ENCODE measurements around the gene DNAAF8. TPM values are rescaled to one million over a fixed set of nuclear protein-coding genes. Genes with fewer than 3 reads are reported as not detected.
A peak's percentile ranks its signal among the peaks of the same experiment; 100 is the strongest.
"Not testable (repeated sequence)": the region's sequence is repeated elsewhere in the genome, so short reads cannot be mapped to it uniquely, and the experiment has no call there.

The DNAAF8 gene
- total RNA-seq, 2 donors from 2014 or later = not detected

- peaks cover 13% of the 10 kb centered on the region for H3K36me3 Mint-ChIP-seq (ENCODE audit: low read depth)
- ATAC-seq (replicated peaks) = peak; percentile 47
- no peaks in the 10 kb centered on the region for H3K27me3 Mint-ChIP-seq
- peaks cover 11% of the 10 kb centered on the region for H3K4me1 Mint-ChIP-seq
- peak overlapping the region; percentile 97 for H3K4me3 Mint-ChIP-seq
- no peaks in the 10 kb centered on the region for H3K9me3 Mint-ChIP-seq
- peak overlapping the region; percentile 94 for H3K27ac Mint-ChIP-seq
Observed at GRCh38 chr16:4767872-4768548, 33.7 kb downstream of the DNAAF8 start.

GRCh38 chr16:4768549-4769305 is 34.4 kb downstream of the DNAAF8 start:
- peak; percentile 85 for ATAC-seq (replicated peaks)
- Mint-ChIP-seq H3K36me3 (ENCODE audit: low read depth) (peaks cover 9% of the 10 kb centered on the region), H3K4me1 (peaks cover 11% of the 10 kb centered on the region), H3K9me3 (no peaks in the 10 kb centered on the region), H3K27ac (peak overlapping the region; percentile 94), H3K4me3 (peak overlapping the region; percentile 97), H3K27me3 (no peaks in the 10 kb centered on the region)

- Mint-ChIP-seq H3K9me3 (no peaks in the 10 kb centered on the region), H3K27me3 (no peaks in the 10 kb centered on the region), H3K4me1 (peaks cover 11% of the 10 kb centered on the region), H3K27ac (no peak overlapping the region), H3K4me3 (peak overlapping the region; percentile 97), H3K36me3 (ENCODE audit: low read depth) (peaks cover 4% of the 10 kb centered on the region)
- ATAC-seq (replicated peaks) = no peak
Observed at GRCh38 chr16:4769306-4769638, 34.9 kb downstream of the DNAAF8 start.

- no peak overlapping the region for H3K27ac Mint-ChIP-seq
- no peaks in the 10 kb centered on the region for H3K9me3 Mint-ChIP-seq
- H3K4me3 Mint-ChIP-seq = no peak overlapping the region
- no peak for ATAC-seq (replicated peaks)
- H3K27me3 Mint-ChIP-seq = no peaks in the 10 kb centered on the region
- H3K36me3 Mint-ChIP-seq (ENCODE audit: low read depth) = no peaks in the 10 kb centered on the region
- H3K4me1 Mint-ChIP-seq = peaks cover 6% of the 10 kb centered on the region
Observed at GRCh38 chr16:4771646-4772045, 37.3 kb downstream of the DNAAF8 start.

GRCh38 chr16:4772351-4772750 is 38.0 kb downstream of the DNAAF8 start:
- Mint-ChIP-seq H3K27ac (no peak overlapping the region), H3K4me1 (peaks cover 6% of the 10 kb centered on the region), H3K9me3 (no peaks in the 10 kb centered on the region), H3K27me3 (no peaks in the 10 kb centered on the region), H3K36me3 (ENCODE audit: low read depth) (no peaks in the 10 kb centered on the region), H3K4me3 (no peak overlapping the region)
- ATAC-seq (replicated peaks) = no peak

GRCh38 chr16:4775005-4775404 is 40.7 kb downstream of the DNAAF8 start:
- Mint-ChIP-seq H3K27ac (no peak overlapping the region), H3K4me1 (no peaks in the 10 kb centered on the region), H3K9me3 (no peaks in the 10 kb centered on the region), H3K36me3 (ENCODE audit: low read depth) (no peaks in the 10 kb centered on the region), H3K27me3 (no peaks in the 10 kb centered on the region), H3K4me3 (no peak overlapping the region)
- no peak for ATAC-seq (replicated peaks)

- H3K4me3 Mint-ChIP-seq = no peak overlapping the region
- no peak for ATAC-seq (replicated peaks)
- no peaks in the 10 kb centered on the region for H3K9me3 Mint-ChIP-seq
- no peak overlapping the region for H3K27ac Mint-ChIP-seq
- H3K36me3 Mint-ChIP-seq (ENCODE audit: low read depth) = no peaks in the 10 kb centered on the region
- no peaks in the 10 kb centered on the region for H3K27me3 Mint-ChIP-seq
- H3K4me1 Mint-ChIP-seq = no peaks in the 10 kb centered on the region
Observed at GRCh38 chr16:4776141-4776705, 41.9 kb downstream of the DNAAF8 start.

- H3K9me3 Mint-ChIP-seq = no peaks in the 10 kb centered on the region
- H3K36me3 Mint-ChIP-seq (ENCODE audit: low read depth) = no peaks in the 10 kb centered on the region
- H3K4me3 Mint-ChIP-seq = no peak overlapping the region
- no peak for ATAC-seq (replicated peaks)
- no peaks in the 10 kb centered on the region for H3K4me1 Mint-ChIP-seq
- H3K27ac Mint-ChIP-seq = no peak overlapping the region
- H3K27me3 Mint-ChIP-seq = no peaks in the 10 kb centered on the region
Observed at GRCh38 chr16:4777339-4778049, 43.2 kb downstream of the DNAAF8 start.

- Mint-ChIP-seq H3K36me3 (ENCODE audit: low read depth) (no peaks in the 10 kb centered on the region), H3K4me1 (no peaks in the 10 kb centered on the region), H3K27ac (no peak overlapping the region), H3K4me3 (no peak overlapping the region), H3K27me3 (no peaks in the 10 kb centered on the region), H3K9me3 (no peaks in the 10 kb centered on the region)
- no peak for ATAC-seq (replicated peaks)
Observed at GRCh38 chr16:4778050-4778392, 43.7 kb downstream of the DNAAF8 start.

GRCh38 chr16:4780235-4780634 is 45.9 kb downstream of the DNAAF8 start:
- H3K27ac Mint-ChIP-seq = no peak overlapping the region
- no peaks in the 10 kb centered on the region for H3K36me3 Mint-ChIP-seq (ENCODE audit: low read depth)
- ATAC-seq (replicated peaks) = no peak
- H3K4me3 Mint-ChIP-seq = no peak overlapping the region
- no peaks in the 10 kb centered on the region for H3K4me1 Mint-ChIP-seq
- H3K9me3 Mint-ChIP-seq = no peaks in the 10 kb centered on the region
- no peaks in the 10 kb centered on the region for H3K27me3 Mint-ChIP-seq

GRCh38 chr16:4783251-4783950 is 49.1 kb downstream of the DNAAF8 start:
- H3K9me3 Mint-ChIP-seq = no peaks in the 10 kb centered on the region
- H3K4me1 Mint-ChIP-seq = no peaks in the 10 kb centered on the region
- H3K27ac Mint-ChIP-seq = no peak overlapping the region
- H3K27me3 Mint-ChIP-seq = no peaks in the 10 kb centered on the region
- H3K36me3 Mint-ChIP-seq (ENCODE audit: low read depth) = no peaks in the 10 kb centered on the region
- H3K4me3 Mint-ChIP-seq = no peak overlapping the region
- no peak for ATAC-seq (replicated peaks)

- Mint-ChIP-seq H3K4me1 (no peaks in the 10 kb centered on the region), H3K4me3 (no peak overlapping the region), H3K36me3 (ENCODE audit: low read depth) (no peaks in the 10 kb centered on the region), H3K9me3 (no peaks in the 10 kb centered on the region), H3K27me3 (no peaks in the 10 kb centered on the region), H3K27ac (no peak overlapping the region)
- no peak for ATAC-seq (replicated peaks)
Observed at GRCh38 chr16:4783951-4784336, 49.6 kb downstream of the DNAAF8 start.

GRCh38 chr16:4784444-4784987 is 50.2 kb downstream of the DNAAF8 start:
- not testable (repeated sequence) for H3K27ac Mint-ChIP-seq; H3K36me3 Mint-ChIP-seq (ENCODE audit: low read depth); ATAC-seq (replicated peaks); H3K4me1 Mint-ChIP-seq; H3K27me3 Mint-ChIP-seq; H3K4me3 Mint-ChIP-seq; H3K9me3 Mint-ChIP-seq

- Mint-ChIP-seq H3K4me1 (no peaks in the 10 kb centered on the region), H3K9me3 (no peaks in the 10 kb centered on the region), H3K4me3 (no peak overlapping the region), H3K36me3 (ENCODE audit: low read depth) (no peaks in the 10 kb centered on the region), H3K27me3 (no peaks in the 10 kb centered on the region), H3K27ac (no peak overlapping the region)
- ATAC-seq (replicated peaks) = no peak
Observed at GRCh38 chr16:4785758-4786433, 51.6 kb downstream of the DNAAF8 start.

All from activated T-helper 17 cell treated with anti-CD3 and anti-CD28 coated beads, Interleukin-2, amount 50 U/mL, for 72 hours (primary cell).